NOMO-1 (cell line): ENCODE data around the gene LAPTM4A.
"Not testable (repeated sequence)": the region's sequence is repeated elsewhere in the genome, so short reads cannot be mapped to it uniquely, and the experiment has no call there.

Source experiments
- DNase-seq, 2 experiments: peaks; one replicate each; lab custom pipeline; 2025; ENCODE audit not compliant: unreplicated experiment in 2 of 2; lab: John Stamatoyannopoulos, UW

LAPTM4A gene

GRCh38 chr2:20051532-20052228 is at the start of gene LAPTM4A:
Gene LAPTM4A (minus strand): TSS chr2:20051628. CDS start chr2:20051520, 108 bp downstream.
- DNase-seq = peak; percentile 97

GRCh38 chr2:20100711-20101110 is 49.3 kb upstream of the LAPTM4A start:
- DNase-seq = no peak

- no peak for DNase-seq
These were observed 48.4 kb upstream of the LAPTM4A start for GRCh38 chr2:20099780-20100179.

GRCh38 chr2:20097889-20098714 is 46.7 kb upstream of the LAPTM4A start:
- peak; percentile 78 to 84 for DNase-seq

GRCh38 chr2:20095469-20095868 is 44.0 kb upstream of the LAPTM4A start:
- no peak for DNase-seq

GRCh38 chr2:20094955-20095354 is 43.5 kb upstream of the LAPTM4A start:
- no peak for DNase-seq

GRCh38 chr2:20094142-20094755 is 42.8 kb upstream of the LAPTM4A start:
- no peak for DNase-seq

GRCh38 chr2:20093263-20094141 is 42.1 kb upstream of the LAPTM4A start:
- DNase-seq = no peak

- DNase-seq = no peak
These were observed 41.4 kb upstream of the LAPTM4A start for GRCh38 chr2:20092901-20093235.

- no peak for DNase-seq
These were observed 40.9 kb upstream of the LAPTM4A start for GRCh38 chr2:20092226-20092900.

- no peak for DNase-seq
These were observed 40.0 kb upstream of the LAPTM4A start for GRCh38 chr2:20091305-20091991.

GRCh38 chr2:20089715-20090464 is 38.5 kb upstream of the LAPTM4A start:
- no peak for DNase-seq

- DNase-seq = peak in 1 of 2 experiments; percentile 13
These were observed 34.5 kb upstream of the LAPTM4A start for GRCh38 chr2:20085909-20086308.

GRCh38 chr2:20082812-20083211 is 31.4 kb upstream of the LAPTM4A start:
- DNase-seq = not testable (repeated sequence)

GRCh38 chr2:20081841-20082240 is 30.4 kb upstream of the LAPTM4A start:
- DNase-seq = no peak

GRCh38 chr2:20080839-20081415 is 29.5 kb upstream of the LAPTM4A start:
- DNase-seq = no peak

- DNase-seq = no peak
These were observed 29.0 kb upstream of the LAPTM4A start for GRCh38 chr2:20080428-20080827.

- no peak for DNase-seq
These were observed 28.2 kb upstream of the LAPTM4A start for GRCh38 chr2:20079546-20080115.
